Activated naive CD4-positive, alpha-beta T cell treated with Interleukin-2 at 50 U/mL for 16 hours (primary cell): Measurements from ENCODE around the gene GOLGA8N.
"Not testable (repeated sequence)": the region's sequence is repeated elsewhere in the genome, so short reads cannot be mapped to it uniquely, and the experiment has no call there.

Experiments used
- DNase-seq: peaks from one replicate; pipeline ENCODE4 v3.0.0-alpha.2; 2020

GOLGA8N gene

GRCh38 chr15:32593151-32593550 lies at the start of gene GOLGA8N:
Gene GOLGA8N, plus strand, starts transcription at chr15:32593456.
- DNase-seq, result not testable (repeated sequence)

GRCh38 chr15:32543456-32543855 lies 49.8 kb upstream of the GOLGA8N start:
- DNase-seq, result not testable (repeated sequence)

- not testable (repeated sequence) for DNase-seq
Measured at GRCh38 chr15:32545129-32545528, 48.1 kb upstream of the GOLGA8N start.

GRCh38 chr15:32554587-32554986 lies 38.7 kb upstream of the GOLGA8N start:
- DNase-seq, result not testable (repeated sequence)

GRCh38 chr15:32562198-32562597 lies 31.1 kb upstream of the GOLGA8N start:
- not testable (repeated sequence) for DNase-seq

GRCh38 chr15:32568988-32569387 lies 24.3 kb upstream of the GOLGA8N start:
- not testable (repeated sequence) for DNase-seq

- not testable (repeated sequence) for DNase-seq
Measured at GRCh38 chr15:32578482-32578881, 14.8 kb upstream of the GOLGA8N start.

- DNase-seq, result not testable (repeated sequence)
Measured at GRCh38 chr15:32585844-32586243, 7.4 kb upstream of the GOLGA8N start.

GRCh38 chr15:32609518-32609917 lies 16.3 kb downstream of the GOLGA8N start:
- not testable (repeated sequence) for DNase-seq

- DNase-seq, result not testable (repeated sequence)
Measured at GRCh38 chr15:32610719-32611118, 17.5 kb downstream of the GOLGA8N start.

GRCh38 chr15:32614712-32615050 lies 21.4 kb downstream of the GOLGA8N start:
- not testable (repeated sequence) for DNase-seq

GRCh38 chr15:32615051-32615870 lies 22.0 kb downstream of the GOLGA8N start, which contains the start of gene ARHGAP11A:
Gene ARHGAP11A, plus strand, starts transcription at chr15:32615504. Its CDS starts 708 bp downstream, at chr15:32616212.
- DNase-seq, result peak; percentile 85

GRCh38 chr15:32615871-32616426 lies 22.7 kb downstream of the GOLGA8N start:
- peak; percentile 5 for DNase-seq

- no peak for DNase-seq
Measured at GRCh38 chr15:32636410-32636809, 43.2 kb downstream of the GOLGA8N start.

- no peak for DNase-seq
Measured at GRCh38 chr15:32636908-32637567, 43.8 kb downstream of the GOLGA8N start.

- DNase-seq, result no peak
Measured at GRCh38 chr15:32637704-32638103, 44.4 kb downstream of the GOLGA8N start.

- DNase-seq, result no peak
Measured at GRCh38 chr15:32641517-32642059, 48.3 kb downstream of the GOLGA8N start, which contains the start of gene SCG5. Gene SCG5, plus strand, starts transcription at chr15:32641710. Its CDS starts 1,883 bp downstream, at chr15:32643593.

GRCh38 chr15:32642667-32643435 lies 49.6 kb downstream of the GOLGA8N start:
- DNase-seq, result no peak

GRCh38 chr15:32643907-32644445 lies 50.7 kb downstream of the GOLGA8N start:
- no peak for DNase-seq

GRCh38 chr15:32646291-32646690 lies 53.0 kb downstream of the GOLGA8N start:
- DNase-seq, result no peak

GRCh38 chr15:32649342-32649741 lies 56.1 kb downstream of the GOLGA8N start:
- no peak for DNase-seq

GRCh38 chr15:32651229-32651837 lies 58.1 kb downstream of the GOLGA8N start:
- DNase-seq, result peak; percentile 48
